ENCODE results near the gene NHERF2. TPM values are rescaled to one million over a fixed set of nuclear protein-coding genes. Genes with fewer than 3 reads are reported as not detected.
A peak's percentile ranks its signal among the peaks of the same experiment; 100 is the strongest.

The NHERF2 gene
- total RNA-seq, 1 experiment from 2014 or later: 174 TPM

DNA sequence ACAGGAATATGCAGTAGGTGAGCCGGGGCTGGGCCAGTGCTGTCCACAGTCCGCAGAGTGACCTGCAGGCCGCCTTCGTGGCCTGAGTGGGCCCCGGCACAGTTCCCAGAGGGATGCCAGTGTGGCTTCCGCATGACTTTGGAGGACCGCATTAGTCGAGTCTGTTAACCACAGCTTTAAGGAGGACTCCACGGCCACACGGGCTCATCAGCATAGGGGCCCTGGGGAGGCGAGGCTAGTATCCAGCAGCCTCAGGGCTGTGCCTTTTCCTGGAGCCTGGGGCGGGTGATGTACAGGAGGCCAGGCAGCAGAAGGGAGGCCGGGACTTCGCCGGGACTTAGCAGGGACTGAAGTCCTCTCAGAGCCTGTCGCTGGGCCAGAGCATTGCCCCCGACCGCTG, 34.3 kb downstream of the NHERF2 start:
- CTCF ChIA-PET: no interaction called here
- BruUV-seq (replicated peaks): no TSS peak
- in situ Hi-C loops (cut with HindIII; ENCODE audit: low pct_unique_long_range_greater_than_20kb, low sequenced_read_pairs): no loop called here
- intact Hi-C loops (cut with micrococcal nuclease; ENCODE audit: unreplicated experiment): no loop called here
- H3K4me3 ChIP-seq (ENCODE audit: low read depth in 2 of 2, low read length in 2 of 2): no peak overlapping the region
- no peaks in the 10 kb centered on the region for H3K9me3 ChIP-seq (ENCODE audit: control insufficient read depth, insufficient read depth, low read depth, low read length)
- DNase-seq (ENCODE audit: low read depth, low spot score) (no peak), ATAC-seq (no peak)
- TF ChIP-seq, protein P1, sequence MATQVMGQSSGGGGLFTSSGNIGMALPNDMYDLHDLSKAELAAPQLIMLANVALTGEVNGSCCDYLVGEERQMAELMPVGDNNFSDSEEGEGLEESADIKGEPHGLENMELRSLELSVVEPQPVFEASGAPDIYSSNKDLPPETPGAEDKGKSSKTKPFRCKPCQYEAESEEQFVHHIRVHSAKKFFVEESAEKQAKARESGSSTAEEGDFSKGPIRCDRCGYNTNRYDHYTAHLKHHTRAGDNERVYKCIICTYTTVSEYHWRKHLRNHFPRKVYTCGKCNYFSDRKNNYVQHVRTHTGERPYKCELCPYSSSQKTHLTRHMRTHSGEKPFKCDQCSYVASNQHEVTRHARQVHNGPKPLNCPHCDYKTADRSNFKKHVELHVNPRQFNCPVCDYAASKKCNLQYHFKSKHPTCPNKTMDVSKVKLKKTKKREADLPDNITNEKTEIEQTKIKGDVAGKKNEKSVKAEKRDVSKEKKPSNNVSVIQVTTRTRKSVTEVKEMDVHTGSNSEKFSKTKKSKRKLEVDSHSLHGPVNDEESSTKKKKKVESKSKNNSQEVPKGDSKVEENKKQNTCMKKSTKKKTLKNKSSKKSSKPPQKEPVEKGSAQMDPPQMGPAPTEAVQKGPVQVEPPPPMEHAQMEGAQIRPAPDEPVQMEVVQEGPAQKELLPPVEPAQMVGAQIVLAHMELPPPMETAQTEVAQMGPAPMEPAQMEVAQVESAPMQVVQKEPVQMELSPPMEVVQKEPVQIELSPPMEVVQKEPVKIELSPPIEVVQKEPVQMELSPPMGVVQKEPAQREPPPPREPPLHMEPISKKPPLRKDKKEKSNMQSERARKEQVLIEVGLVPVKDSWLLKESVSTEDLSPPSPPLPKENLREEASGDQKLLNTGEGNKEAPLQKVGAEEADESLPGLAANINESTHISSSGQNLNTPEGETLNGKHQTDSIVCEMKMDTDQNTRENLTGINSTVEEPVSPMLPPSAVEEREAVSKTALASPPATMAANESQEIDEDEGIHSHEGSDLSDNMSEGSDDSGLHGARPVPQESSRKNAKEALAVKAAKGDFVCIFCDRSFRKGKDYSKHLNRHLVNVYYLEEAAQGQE (IDR thresholded peaks at IDR 0.05; ENCODE audit: insufficient read depth in 1 of 2, low read depth in 2 of 2, low read length in 1 of 2): no peak
- no peaks in the 10 kb centered on the region for H3K27me3 ChIP-seq (ENCODE audit: control insufficient read depth, insufficient read depth, low read length)
- POLR2A ChIA-PET: no interaction called here
- H3K27ac ChIP-seq (ENCODE audit: low read length): no peak overlapping the region
- no peaks in the 10 kb centered on the region for H3K4me1 ChIP-seq (ENCODE audit: control insufficient read depth, insufficient read depth, low read length)
- H3K36me3 ChIP-seq (ENCODE audit: control insufficient read depth, insufficient read depth, low read length): no peaks in the 10 kb centered on the region

DNA sequence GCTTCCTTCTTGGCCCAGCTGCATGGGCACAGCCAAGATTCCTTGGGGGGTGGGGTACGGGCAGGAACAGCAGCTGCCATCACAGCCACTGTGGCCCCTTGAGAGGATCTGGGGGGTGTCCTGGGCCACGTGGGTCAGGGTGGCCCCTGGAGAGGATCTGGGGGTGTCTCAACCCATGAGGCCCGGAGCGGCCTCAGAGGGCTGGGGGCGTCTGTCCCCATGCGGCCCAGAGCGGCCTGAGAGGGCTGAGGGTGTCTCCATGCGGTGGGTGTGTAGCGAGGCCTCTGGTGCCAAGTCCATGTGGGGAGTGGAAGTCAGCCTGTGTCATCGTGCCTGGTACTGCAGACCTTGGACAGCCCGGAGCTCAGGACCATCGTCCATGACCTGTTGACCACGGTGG, 34.8 kb downstream of the NHERF2 start:
- TF ChIP-seq, protein P2, sequence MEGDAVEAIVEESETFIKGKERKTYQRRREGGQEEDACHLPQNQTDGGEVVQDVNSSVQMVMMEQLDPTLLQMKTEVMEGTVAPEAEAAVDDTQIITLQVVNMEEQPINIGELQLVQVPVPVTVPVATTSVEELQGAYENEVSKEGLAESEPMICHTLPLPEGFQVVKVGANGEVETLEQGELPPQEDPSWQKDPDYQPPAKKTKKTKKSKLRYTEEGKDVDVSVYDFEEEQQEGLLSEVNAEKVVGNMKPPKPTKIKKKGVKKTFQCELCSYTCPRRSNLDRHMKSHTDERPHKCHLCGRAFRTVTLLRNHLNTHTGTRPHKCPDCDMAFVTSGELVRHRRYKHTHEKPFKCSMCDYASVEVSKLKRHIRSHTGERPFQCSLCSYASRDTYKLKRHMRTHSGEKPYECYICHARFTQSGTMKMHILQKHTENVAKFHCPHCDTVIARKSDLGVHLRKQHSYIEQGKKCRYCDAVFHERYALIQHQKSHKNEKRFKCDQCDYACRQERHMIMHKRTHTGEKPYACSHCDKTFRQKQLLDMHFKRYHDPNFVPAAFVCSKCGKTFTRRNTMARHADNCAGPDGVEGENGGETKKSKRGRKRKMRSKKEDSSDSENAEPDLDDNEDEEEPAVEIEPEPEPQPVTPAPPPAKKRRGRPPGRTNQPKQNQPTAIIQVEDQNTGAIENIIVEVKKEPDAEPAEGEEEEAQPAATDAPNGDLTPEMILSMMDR (IDR thresholded peaks at IDR 0.05): no peak
- TF ChIP-seq, protein P1 (IDR thresholded peaks at IDR 0.05; ENCODE audit: insufficient read depth in 1 of 2, low read depth in 2 of 2, low read length in 1 of 2): no peak
- TF ChIP-seq SIN3A (IDR thresholded peaks at IDR 0.05; ENCODE audit: borderline replicate concordance, insufficient read depth, low read depth, low read length) (no peak), POLR2AphosphoS5 (IDR thresholded peaks at IDR 0.05; ENCODE audit: low read depth, low read length) (no peak), TCF7L2 (IDR thresholded peaks at IDR 0.05; ENCODE audit: low read depth, low read length) (no peak)
- no peak overlapping the region for H3K27ac ChIP-seq (ENCODE audit: low read length)
- in situ Hi-C loops (cut with HindIII; ENCODE audit: low pct_unique_long_range_greater_than_20kb, low sequenced_read_pairs) (no loop called here), intact Hi-C loops (cut with micrococcal nuclease; ENCODE audit: unreplicated experiment) (no loop called here)
- H3K4me1 ChIP-seq (ENCODE audit: control insufficient read depth, insufficient read depth, low read length): no peaks in the 10 kb centered on the region
- TSS peak; percentile 50 for BruUV-seq (replicated peaks)
- DNase-seq (ENCODE audit: low read depth, low spot score) (no peak), ATAC-seq (no peak)
- no peaks in the 10 kb centered on the region for H3K9me3 ChIP-seq (ENCODE audit: control insufficient read depth, insufficient read depth, low read depth, low read length)
- ChIA-PET POLR2A (no interaction called here), CTCF (no interaction called here)
- no peak overlapping the region for H3K4me3 ChIP-seq (ENCODE audit: low read depth in 2 of 2, low read length in 2 of 2)
- no peaks in the 10 kb centered on the region for H3K27me3 ChIP-seq (ENCODE audit: control insufficient read depth, insufficient read depth, low read length)
- H3K36me3 ChIP-seq (ENCODE audit: control insufficient read depth, insufficient read depth, low read length): no peaks in the 10 kb centered on the region; the same call in 1 of the 2 replicates

Data from Panc1 (cell line).